SK-N-SH (cell line): ENCODE measurements around the gene MS4A10. TPM values are rescaled to one million over a fixed set of nuclear protein-coding genes. Genes with fewer than 3 reads are reported as not detected.

Experiments
- CTCF ChIA-PET: fragments of 300-600, 350-600 bp; formaldehyde crosslinking; extraction: SDS; loops from one replicate; lab custom pipeline; 2021; lab: Yijun Ruan, JAX
- POLR2A ChIA-PET: fragments of 350-600 bp; sonication (Branson Sonifier 250); formaldehyde crosslinking; extraction: SDS; loops from one replicate; lab custom pipeline; 2020; ENCODE audit warnings: antibody characterized with exemption, inconsistent platforms; lab: Yijun Ruan, JAX
- DNase-seq: peaks from one replicate; pipeline ENCODE4 v3.0.0; 2012
- H2AFZ ChIP-seq: fragments of 200-600 bp; sonication (generic); 2 replicates; pipeline ENCODE4 v1.8.1; 2016; ENCODE audit warnings: antibody characterized with exemption, mild to moderate bottlenecking, low read depth
- H3F3A ChIP-seq: fragments of 200-600 bp; sonication (generic); replicated peaks from 2 replicates; pipeline ENCODE3; 2016; ENCODE audit warnings: antibody characterized with exemption, mild to moderate bottlenecking; ENCODE audit not compliant: insufficient read depth
- H3K27ac ChIP-seq, 2 experiments: fragments of 200-500 bp in 1 of 2; fragments of 200-600 bp in 1 of 2; sonication (Bioruptor generic) in 1 of 2; sonication (generic), shearing (Covaris generic) in 1 of 2; 2 replicates each; pipeline versions ENCODE4 v1.5.1 to v1.6.1; 2014 to 2016; ENCODE audit warnings: low read depth in 2 of 2, inconsistent platforms in 1 of 2, low read length in 1 of 2, mild to moderate bottlenecking in 1 of 2, mixed read lengths in 1 of 2
- H3K27me3 ChIP-seq: fragments of 200-600 bp; sonication (generic), shearing (Covaris generic); 2 replicates; pipeline ENCODE4 v1.6.1; 2016; ENCODE audit warnings: mixed run types; ENCODE audit not compliant: insufficient read depth
- H3K36me3 ChIP-seq, 2 experiments: fragments of 200-500 bp in 1 of 2; fragments of 200-600 bp in 1 of 2; sonication (Bioruptor generic) in 1 of 2; sonication (generic) in 1 of 2; replicated peaks in 1 of 2; 2 replicates each; pipeline versions ENCODE3 to v1.5.1; 2014 to 2016; ENCODE audit warnings: low read length in 1 of 2, mild to moderate bottlenecking in 1 of 2; ENCODE audit not compliant: insufficient read depth in 2 of 2, control insufficient read depth in 1 of 2
- H3K4me1 ChIP-seq, 2 experiments: fragments of 200-500 bp in 1 of 2; fragments of 200-600 bp in 1 of 2; sonication (Bioruptor generic) in 1 of 2; sonication (generic), shearing (Covaris generic) in 1 of 2; 2 replicates each; pipeline versions ENCODE4 v1.5.1 to v1.6.1; 2014 to 2016; ENCODE audit warnings: low read depth in 1 of 2, low read length in 1 of 2, mixed run types in 1 of 2; ENCODE audit not compliant: insufficient read depth in 2 of 2, control insufficient read depth in 1 of 2
- H3K4me2 ChIP-seq: fragments of 200-600 bp; sonication (generic), shearing (Covaris generic); 2 replicates; pipeline ENCODE4 v1.6.1; 2017; ENCODE audit warnings: mixed run types
- H3K4me3 ChIP-seq, 2 experiments: fragments of 200-500 bp in 1 of 2; fragments of 200-600 bp in 1 of 2; sonication (Bioruptor generic) in 1 of 2; sonication (generic), shearing (Covaris generic) in 1 of 2; 2 replicates each; pipeline versions ENCODE4 v1.5.1 to v1.8.1; 2014 to 2016; ENCODE audit warnings: low read depth in 2 of 2, inconsistent platforms in 1 of 2, low read length in 1 of 2, mild to moderate bottlenecking in 1 of 2, mixed read lengths in 1 of 2, moderate library complexity in 1 of 2
- H3K79me2 ChIP-seq: fragments of 200-600 bp; sonication (generic); 2 replicates; pipeline ENCODE4 v1.8.1; 2017; ENCODE audit warnings: mild to moderate bottlenecking; ENCODE audit not compliant: insufficient read depth
- H3K9ac ChIP-seq: fragments of 200-600 bp; sonication (generic); 2 replicates; pipeline ENCODE4 v1.6.1; 2017; ENCODE audit warnings: mixed run types
- H3K9me2 ChIP-seq: fragments of 200-600 bp; sonication (generic); 2 replicates; pipeline ENCODE4 v1.6.1; 2017; ENCODE audit warnings: mixed run types
- H3K9me3 ChIP-seq: fragments of 200-600 bp; sonication (generic); 2 replicates; pipeline ENCODE4 v1.6.1; 2017; ENCODE audit warnings: mixed run types, mild to moderate bottlenecking, moderate library complexity
- H4K20me1 ChIP-seq: fragments of 200-600 bp; sonication (generic); 2 replicates; pipeline ENCODE4 v1.6.1; 2017; ENCODE audit warnings: mild to moderate bottlenecking, mixed run types; ENCODE audit not compliant: insufficient read depth
- EZH2phosphoT487 ChIP-seq: fragments of 200-600 bp; sonication (generic); IDR thresholded peaks from 2 replicates; pipeline ENCODE4 v1.6.1; 2017; ENCODE audit warnings: low read depth, mixed run types, mild to moderate bottlenecking, antibody characterized with exemption, moderate library complexity, borderline replicate concordance
- FOXM1 ChIP-seq: IDR thresholded peaks from 2 replicates; pipeline ENCODE4 v1.4.0; 2012; ENCODE audit warnings: low read depth, mild to moderate bottlenecking
- GATA2 ChIP-seq: sonication (generic); formaldehyde crosslinking; IDR thresholded peaks from 2 replicates; pipeline ENCODE4 v1.5.0; 2020; ENCODE audit warnings: mild to moderate bottlenecking, missing genetic modification reagents
- MAX ChIP-seq: IDR thresholded peaks from 2 replicates; pipeline ENCODE4 v1.4.0; 2012; ENCODE audit warnings: low read depth
- MEF2A ChIP-seq: IDR thresholded peaks from 2 replicates; pipeline ENCODE4 v1.4.0; 2012; ENCODE audit warnings: low read depth, borderline replicate concordance
- POLR2AphosphoS5 ChIP-seq: IDR thresholded peaks from 2 replicates; pipeline ENCODE4 v1.6.1; 2012; ENCODE audit warnings: low read depth, low read length
- REST ChIP-seq: IDR thresholded peaks from 2 replicates; pipeline ENCODE4 v1.6.1; 2012; ENCODE audit warnings: mild to moderate bottlenecking, low read depth, low read length, moderate library complexity
- TEAD4 ChIP-seq: IDR thresholded peaks from 2 replicates; pipeline ENCODE4 v1.4.0; 2012; ENCODE audit warnings: mild to moderate bottlenecking, borderline replicate concordance; ENCODE audit not compliant: insufficient read depth
- YY1 ChIP-seq: IDR thresholded peaks from 2 replicates; pipeline ENCODE4 v1.4.0; 2012; ENCODE audit warnings: low read depth, mild to moderate bottlenecking
- ZBTB33 ChIP-seq: IDR thresholded peaks from 2 replicates; pipeline ENCODE4 v1.4.0; 2012; ENCODE audit warnings: low read depth, borderline replicate concordance
- WGBS: methylation state at CpG from one replicate; pipeline ENCODE4 v1.1.6; 2017; ENCODE audit warnings: low lambda C conversion rate; 5-methylcytosine and 5-hydroxymethylcytosine counted together
- polyA plus RNA-seq, 3 experiments: library from polyadenylated mRNA; depleted of rRNA; stranded (reverse); fragments of >200 nt; gene quantifications; 2 replicates each; pipeline ENCODE4 v1.2.3, GENCODE V29; 2012

The MS4A10 gene
- polyA plus RNA-seq, 1 of the 3 experiments (the other 2 are of a cell fraction), result not detected

GRCh38 chr11:60771146-60771545 is 14.0 kb upstream of the MS4A10 start:
- no peaks in the 10 kb centered on the region for H3K79me2 ChIP-seq
- no peak overlapping the region for H3K9ac ChIP-seq
- no peak overlapping the region for H2AFZ ChIP-seq
- H3K9me2 ChIP-seq, result no peaks in the 10 kb centered on the region
- H3K4me3 ChIP-seq, result no peak overlapping the region
- CTCF ChIA-PET, result interaction anchor here (0.8 to 2.4 kb wide), 2 partner anchors 60 to 128 kb away, joined by 3 to 8 read pairs; no protein-coding TSS in a partner anchor
- H3F3A ChIP-seq, result no peaks in the 10 kb centered on the region
- peaks cover 12% of the 10 kb centered on the region; the same call in 1 of the 2 replicates for H3K27me3 ChIP-seq
- no peaks in the 10 kb centered on the region for H4K20me1 ChIP-seq
- H3K27ac ChIP-seq, result no peak overlapping the region
- no peak for DNase-seq
- 10% methylated on average over 2 of the region's 4 CpGs for WGBS
- POLR2A ChIA-PET, result no interaction called here
- H3K4me1 ChIP-seq, result peaks cover 0 to 3% of the 10 kb centered on the region in 2 experiments; a peak in 1 of 4 replicates
- no peaks in the 10 kb centered on the region for H3K36me3 ChIP-seq
- TF ChIP-seq FOXM1 (no peak), REST (no peak), YY1 (no peak)
- H3K4me2 ChIP-seq, result no peak overlapping the region
- no peaks in the 10 kb centered on the region for H3K9me3 ChIP-seq

GRCh38 chr11:60771879-60772525 is 13.1 kb upstream of the MS4A10 start:
- TF ChIP-seq TEAD4 (no peak), ZBTB33 (no peak), POLR2AphosphoS5 (no peak), MEF2A (no peak), GATA2 (no peak), EZH2phosphoT487 (no peak), MAX (no peak)
- Histone ChIP-seq H3K27me3 (peaks cover 5% of the 10 kb centered on the region; the same call in 1 of the 2 replicates), H3K9ac (no peak overlapping the region), H3F3A (no peaks in the 10 kb centered on the region), H3K4me3 (no peak overlapping the region), H4K20me1 (no peaks in the 10 kb centered on the region), H3K27ac (no peak overlapping the region), H3K4me1 (peaks cover under 1 to 3% of the 10 kb centered on the region in 2 experiments; a peak in 2 of 4 replicates), H3K79me2 (no peaks in the 10 kb centered on the region), H3K4me2 (no peak overlapping the region), H3K9me3 (no peaks in the 10 kb centered on the region), H2AFZ (no peak overlapping the region), H3K9me2 (no peaks in the 10 kb centered on the region), H3K36me3 (no peaks in the 10 kb centered on the region)
- CTCF ChIA-PET, result interaction anchor here (0.8 to 7.3 kb wide), 5 partner anchors 9 to 127 kb away, joined by 3 to 67 read pairs (median 5); no protein-coding TSS in a partner anchor
- POLR2A ChIA-PET, result no interaction called here
- 35% methylated on average over 16 of the region's 16 CpGs for WGBS
- no peak for DNase-seq
